ENCODE results near the gene USP30. TPM values are rescaled to one million over a fixed set of nuclear protein-coding genes. Genes with fewer than 3 reads are reported as not detected.

The USP30 gene
- total and polyA plus RNA-seq, 9 of the 15 experiments (the other 6 are each of a cell fraction or from before 2014, with no cell fraction given) = 1.4 to 15.2 (median 7.0) TPM

DNA sequence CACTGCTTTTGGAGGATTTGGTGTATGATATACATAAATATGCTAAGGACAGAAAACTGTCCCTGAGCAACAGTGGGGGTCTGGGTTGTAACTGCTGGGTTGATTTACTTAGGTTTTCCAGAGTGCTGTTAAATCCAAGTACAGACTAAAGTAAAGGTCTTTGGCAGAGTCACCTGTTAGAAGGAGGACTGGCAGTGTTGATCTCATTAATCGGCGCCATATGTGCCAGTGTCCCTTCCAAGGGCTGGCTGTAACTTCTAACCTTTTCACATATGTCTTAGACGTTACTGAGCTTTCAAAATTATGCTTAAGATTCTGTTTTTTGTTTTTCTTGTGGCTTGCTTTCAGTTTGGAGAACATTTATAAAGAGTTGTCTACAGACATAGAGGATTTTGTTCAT lies 50.1 kb downstream of the USP30 start:
- DNase-seq (ENCODE audit: extremely low read depth in 1 of 4, low spot score in 3 of 4) (no peak), FAIRE-seq (no peak), ATAC-seq (no peak)
- TF ChIP-seq, protein P1, sequence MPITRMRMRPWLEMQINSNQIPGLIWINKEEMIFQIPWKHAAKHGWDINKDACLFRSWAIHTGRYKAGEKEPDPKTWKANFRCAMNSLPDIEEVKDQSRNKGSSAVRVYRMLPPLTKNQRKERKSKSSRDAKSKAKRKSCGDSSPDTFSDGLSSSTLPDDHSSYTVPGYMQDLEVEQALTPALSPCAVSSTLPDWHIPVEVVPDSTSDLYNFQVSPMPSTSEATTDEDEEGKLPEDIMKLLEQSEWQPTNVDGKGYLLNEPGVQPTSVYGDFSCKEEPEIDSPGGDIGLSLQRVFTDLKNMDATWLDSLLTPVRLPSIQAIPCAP (CRISPR knock-in tag; IDR thresholded peaks at IDR 0.05; ENCODE audit: borderline replicate concordance) = no peak
- ChIA-PET POLR2A (interaction anchor here (1.1 to 1.3 kb wide), 2 partner anchors 8 to 9 kb away, joined by 3 to 4 read pairs; no protein-coding TSS in a partner anchor), CTCF (ENCODE audit: low intra/inter-chr PET ratio) (no interaction called here)
- Histone ChIP-seq H3K9me1 (ENCODE audit: control insufficient read depth, insufficient read depth, low read length) (no peaks in the 10 kb centered on the region), H3K9ac (ENCODE audit: insufficient read depth in 1 of 2, low read depth in 2 of 2, low read length in 2 of 2) (no peak overlapping the region), H2AFZ (ENCODE audit: low read depth, low read length) (no peak overlapping the region), H3K36me3 (ENCODE audit: control insufficient read depth, insufficient read depth, low read length) (peaks cover 84% of the 10 kb centered on the region; the same call in 2 of the 3 replicates), H3K4me2 (ENCODE audit: insufficient read depth, low read length) (no peak overlapping the region), H3K27ac (ENCODE audit: extremely low read depth, low read depth, low read length) (no peak overlapping the region), H3K4me3 (no peak overlapping the region), H3K4me1 (replicated peaks in 1 of 2; ENCODE audit: control insufficient read depth in 2 of 2, insufficient read depth in 2 of 2, low read length in 2 of 2) (peaks cover 5 to 9% of the 10 kb centered on the region in 2 experiments; a peak in 2 of 5 replicates), H3K27me3 (ENCODE audit: control insufficient read depth in 2 of 2, insufficient read depth in 2 of 2, low read length in 2 of 2) (no peaks in the 10 kb centered on the region), H4K20me1 (replicated peaks; ENCODE audit: control insufficient read depth, insufficient read depth, low read length) (no peaks in the 10 kb centered on the region), H3K79me2 (ENCODE audit: control insufficient read depth, insufficient read depth, low read length) (peaks cover 11% of the 10 kb centered on the region), H3K9me3 (replicated peaks; ENCODE audit: control insufficient read depth, insufficient read depth, low read depth, low read length) (no peaks in the 10 kb centered on the region)
- intact Hi-C loops (cut with micrococcal nuclease) (no loop called here), in situ Hi-C loops (cut with MboI) (no loop called here)
- 88% methylated on average over 3 of the region's 3 CpGs for WGBS (ENCODE audit: insufficient coverage, low coverage, missing lambda C conversion rate)
- BruUV-seq (replicated peaks) = no TSS peak

DNA sequence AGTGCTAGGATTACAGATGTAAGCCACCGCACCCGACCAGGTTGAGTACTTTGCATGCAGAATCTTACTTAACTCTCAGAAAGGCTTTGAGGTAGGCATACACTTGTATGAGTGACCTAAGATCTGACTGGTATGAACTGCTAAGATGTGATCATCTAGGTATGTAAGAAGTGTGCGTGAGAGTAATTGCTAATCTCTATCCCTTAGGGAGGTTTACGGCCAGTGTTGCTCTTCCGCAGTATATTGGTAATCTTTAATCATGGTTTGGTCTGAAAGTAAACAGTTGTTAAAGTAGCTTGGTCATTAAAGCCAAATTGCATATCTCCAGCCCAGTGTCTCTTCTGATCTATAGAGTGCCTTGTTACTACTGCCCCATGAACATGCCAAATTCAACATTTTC lies 52.8 kb downstream of the USP30 start:
- 92% methylated on average over 5 of the region's 5 CpGs for WGBS (ENCODE audit: insufficient coverage, low coverage, missing lambda C conversion rate)
- intact Hi-C loops (cut with micrococcal nuclease) (no loop called here), in situ Hi-C loops (cut with MboI) (no loop called here)
- peaks cover 89% of the 10 kb centered on the region; the same call in 2 of the 3 replicates for H3K36me3 ChIP-seq (ENCODE audit: control insufficient read depth, insufficient read depth, low read length)
- ChIA-PET CTCF (ENCODE audit: low intra/inter-chr PET ratio) (no interaction called here), POLR2A (no interaction called here)
- no peaks in the 10 kb centered on the region for H3K27me3 ChIP-seq (ENCODE audit: control insufficient read depth in 2 of 2, insufficient read depth in 2 of 2, low read length in 2 of 2)
- ATAC-seq = no peak
- no peaks in the 10 kb centered on the region for H3K79me2 ChIP-seq (ENCODE audit: control insufficient read depth, insufficient read depth, low read length)
- H3K9me1 ChIP-seq (ENCODE audit: control insufficient read depth, insufficient read depth, low read length) = no peaks in the 10 kb centered on the region
- TF ChIP-seq CREM (IDR thresholded peaks at IDR 0.05; ENCODE audit: low read depth) (no peak), BDP1 (IDR thresholded peaks at IDR 0.05; ENCODE audit: insufficient read depth, insufficient read length) (no peak), TBL1XR1 (IDR thresholded peaks at IDR 0.05; ENCODE audit: low read length in 2 of 2) (no peak), RBM14 (IDR thresholded peaks at IDR 0.05; ENCODE audit: borderline replicate concordance, insufficient read depth, low read depth, low read length) (no peak)
- TF ChIP-seq, protein P2, sequence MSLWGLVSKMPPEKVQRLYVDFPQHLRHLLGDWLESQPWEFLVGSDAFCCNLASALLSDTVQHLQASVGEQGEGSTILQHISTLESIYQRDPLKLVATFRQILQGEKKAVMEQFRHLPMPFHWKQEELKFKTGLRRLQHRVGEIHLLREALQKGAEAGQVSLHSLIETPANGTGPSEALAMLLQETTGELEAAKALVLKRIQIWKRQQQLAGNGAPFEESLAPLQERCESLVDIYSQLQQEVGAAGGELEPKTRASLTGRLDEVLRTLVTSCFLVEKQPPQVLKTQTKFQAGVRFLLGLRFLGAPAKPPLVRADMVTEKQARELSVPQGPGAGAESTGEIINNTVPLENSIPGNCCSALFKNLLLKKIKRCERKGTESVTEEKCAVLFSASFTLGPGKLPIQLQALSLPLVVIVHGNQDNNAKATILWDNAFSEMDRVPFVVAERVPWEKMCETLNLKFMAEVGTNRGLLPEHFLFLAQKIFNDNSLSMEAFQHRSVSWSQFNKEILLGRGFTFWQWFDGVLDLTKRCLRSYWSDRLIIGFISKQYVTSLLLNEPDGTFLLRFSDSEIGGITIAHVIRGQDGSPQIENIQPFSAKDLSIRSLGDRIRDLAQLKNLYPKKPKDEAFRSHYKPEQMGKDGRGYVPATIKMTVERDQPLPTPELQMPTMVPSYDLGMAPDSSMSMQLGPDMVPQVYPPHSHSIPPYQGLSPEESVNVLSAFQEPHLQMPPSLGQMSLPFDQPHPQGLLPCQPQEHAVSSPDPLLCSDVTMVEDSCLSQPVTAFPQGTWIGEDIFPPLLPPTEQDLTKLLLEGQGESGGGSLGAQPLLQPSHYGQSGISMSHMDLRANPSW (CRISPR knock-in tag; IDR thresholded peaks at IDR 0.05) = no peak
- TF ChIP-seq, protein P3, sequence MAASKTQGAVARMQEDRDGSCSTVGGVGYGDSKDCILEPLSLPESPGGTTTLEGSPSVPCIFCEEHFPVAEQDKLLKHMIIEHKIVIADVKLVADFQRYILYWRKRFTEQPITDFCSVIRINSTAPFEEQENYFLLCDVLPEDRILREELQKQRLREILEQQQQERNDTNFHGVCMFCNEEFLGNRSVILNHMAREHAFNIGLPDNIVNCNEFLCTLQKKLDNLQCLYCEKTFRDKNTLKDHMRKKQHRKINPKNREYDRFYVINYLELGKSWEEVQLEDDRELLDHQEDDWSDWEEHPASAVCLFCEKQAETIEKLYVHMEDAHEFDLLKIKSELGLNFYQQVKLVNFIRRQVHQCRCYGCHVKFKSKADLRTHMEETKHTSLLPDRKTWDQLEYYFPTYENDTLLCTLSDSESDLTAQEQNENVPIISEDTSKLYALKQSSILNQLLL (CRISPR knock-in tag; IDR thresholded peaks at IDR 0.05; ENCODE audit: borderline replicate concordance) = no peak
- no peak for DNase-seq (ENCODE audit: extremely low read depth in 1 of 4, low spot score in 3 of 4)
- H4K20me1 ChIP-seq (replicated peaks; ENCODE audit: control insufficient read depth, insufficient read depth, low read length) = no peaks in the 10 kb centered on the region
- H2AFZ ChIP-seq (ENCODE audit: low read depth, low read length) = no peak overlapping the region
- no peaks in the 10 kb centered on the region for H3K9me3 ChIP-seq (replicated peaks; ENCODE audit: control insufficient read depth, insufficient read depth, low read depth, low read length)
- FAIRE-seq = no peak
- H3K4me1 ChIP-seq (replicated peaks in 1 of 2; ENCODE audit: control insufficient read depth in 2 of 2, insufficient read depth in 2 of 2, low read length in 2 of 2) = peaks cover 0 to 3% of the 10 kb centered on the region in 2 experiments; a peak in 3 of 5 replicates
- no peak overlapping the region for H3K4me2 ChIP-seq (ENCODE audit: insufficient read depth, low read length)
- no TSS peak for BruUV-seq (replicated peaks)
- no peak overlapping the region for H3K4me3 ChIP-seq
- H3K27ac ChIP-seq (ENCODE audit: extremely low read depth, low read depth, low read length) = no peak overlapping the region
- H3K9ac ChIP-seq (ENCODE audit: insufficient read depth in 1 of 2, low read depth in 2 of 2, low read length in 2 of 2) = no peak overlapping the region

Measured in K562 (cell line).